ENCODE results near the gene CRYBG3.

- TF ChIP-seq, protein P1, sequence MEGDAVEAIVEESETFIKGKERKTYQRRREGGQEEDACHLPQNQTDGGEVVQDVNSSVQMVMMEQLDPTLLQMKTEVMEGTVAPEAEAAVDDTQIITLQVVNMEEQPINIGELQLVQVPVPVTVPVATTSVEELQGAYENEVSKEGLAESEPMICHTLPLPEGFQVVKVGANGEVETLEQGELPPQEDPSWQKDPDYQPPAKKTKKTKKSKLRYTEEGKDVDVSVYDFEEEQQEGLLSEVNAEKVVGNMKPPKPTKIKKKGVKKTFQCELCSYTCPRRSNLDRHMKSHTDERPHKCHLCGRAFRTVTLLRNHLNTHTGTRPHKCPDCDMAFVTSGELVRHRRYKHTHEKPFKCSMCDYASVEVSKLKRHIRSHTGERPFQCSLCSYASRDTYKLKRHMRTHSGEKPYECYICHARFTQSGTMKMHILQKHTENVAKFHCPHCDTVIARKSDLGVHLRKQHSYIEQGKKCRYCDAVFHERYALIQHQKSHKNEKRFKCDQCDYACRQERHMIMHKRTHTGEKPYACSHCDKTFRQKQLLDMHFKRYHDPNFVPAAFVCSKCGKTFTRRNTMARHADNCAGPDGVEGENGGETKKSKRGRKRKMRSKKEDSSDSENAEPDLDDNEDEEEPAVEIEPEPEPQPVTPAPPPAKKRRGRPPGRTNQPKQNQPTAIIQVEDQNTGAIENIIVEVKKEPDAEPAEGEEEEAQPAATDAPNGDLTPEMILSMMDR (IDR thresholded peaks at IDR 0.05) = no peak
- no peak for TF ChIP-seq EP300 (IDR thresholded peaks at IDR 0.05)
These were observed 68.0 kb downstream of the CRYBG3 start for GRCh38 chr3:97889814-97890213.

All from upper lobe of left lung (tissue), 4 donors.